ENCODE data around the gene NR1H2.
"Not testable (repeated sequence)": the region's sequence is repeated elsewhere in the genome, so short reads cannot be mapped to it uniquely, and the experiment has no call there.

The NR1H2 gene

GRCh38 chr19:50379602-50380001, 3.3 kb downstream of the NR1H2 start:
- no peak for FAIRE-seq

GRCh38 chr19:50380137-50380536, 3.9 kb downstream of the NR1H2 start:
- no peak for FAIRE-seq

GRCh38 chr19:50380751-50381151, 4.5 kb downstream of the NR1H2 start:
- no peak for FAIRE-seq

GRCh38 chr19:50381881-50382729, 5.8 kb downstream of the NR1H2 start:
- FAIRE-seq = no peak

GRCh38 chr19:50383001-50383851, 7.0 kb downstream of the NR1H2 start:
- FAIRE-seq = no peak

GRCh38 chr19:50383852-50384684, 7.8 kb downstream of the NR1H2 start, which contains the start of gene POLD1:
TSS of gene POLD1 (plus strand) at chr19:50384347. CDS start at chr19:50398852, 14,505 bp downstream.
- peak; percentile 62 for FAIRE-seq

- FAIRE-seq = no peak
Observed at GRCh38 chr19:50384685-50385535, 8.7 kb downstream of the NR1H2 start.

GRCh38 chr19:50387176-50387867, 11.1 kb downstream of the NR1H2 start:
- no peak for FAIRE-seq

GRCh38 chr19:50387868-50388245, 11.6 kb downstream of the NR1H2 start:
- no peak for FAIRE-seq

GRCh38 chr19:50390295-50390694, 14.0 kb downstream of the NR1H2 start:
- not testable (repeated sequence) for FAIRE-seq

- FAIRE-seq = not testable (repeated sequence)
Observed at GRCh38 chr19:50390952-50391351, 14.7 kb downstream of the NR1H2 start.

GRCh38 chr19:50392759-50393158, 16.5 kb downstream of the NR1H2 start:
- no peak for FAIRE-seq

GRCh38 chr19:50393589-50393988, 17.3 kb downstream of the NR1H2 start:
- no peak for FAIRE-seq

- no peak for FAIRE-seq
Observed at GRCh38 chr19:50394017-50394416, 17.8 kb downstream of the NR1H2 start.

GRCh38 chr19:50398675-50399367, 22.6 kb downstream of the NR1H2 start:
- no peak for FAIRE-seq

GRCh38 chr19:50399368-50399745, 23.1 kb downstream of the NR1H2 start:
- no peak for FAIRE-seq

- no peak for FAIRE-seq
Observed at GRCh38 chr19:50401605-50402450, 25.6 kb downstream of the NR1H2 start.

- no peak for FAIRE-seq
Observed at GRCh38 chr19:50402544-50403301, 26.5 kb downstream of the NR1H2 start.
